Mucosa of stomach (tissue), 1 donor: Measurements from ENCODE around the gene CCNB2.
"Not testable (repeated sequence)": the region's sequence is repeated elsewhere in the genome, so short reads cannot be mapped to it uniquely, and the experiment has no call there.

Experiments used
- H3K27me3 ChIP-seq: one replicate; pipeline ENCODE4 v1.7.0; 2013; ENCODE audit warnings: mild to moderate bottlenecking, low read length; ENCODE audit not compliant: control insufficient read depth, insufficient read depth
- H3K36me3 ChIP-seq: one replicate; pipeline ENCODE4 v1.7.0; 2013; ENCODE audit warnings: low read length; ENCODE audit not compliant: control insufficient read depth, insufficient read depth
- H3K4me1 ChIP-seq: one replicate; pipeline ENCODE4 v1.7.0; 2013; ENCODE audit warnings: mild to moderate bottlenecking, low read length; ENCODE audit not compliant: control insufficient read depth, insufficient read depth
- H3K4me3 ChIP-seq: one replicate; pipeline ENCODE4 v1.7.0; 2013; ENCODE audit warnings: low read length
- H3K9ac ChIP-seq: one replicate; pipeline ENCODE4 v1.7.0; 2013; ENCODE audit warnings: mild to moderate bottlenecking, low read length, moderate library complexity
- H3K9me3 ChIP-seq: one replicate; pipeline ENCODE4 v1.7.0; 2013; ENCODE audit warnings: mild to moderate bottlenecking, low read length, moderate library complexity; ENCODE audit not compliant: control insufficient read depth
- donor health status: Pancreatic carcinoma.

The CCNB2 gene

DNA sequence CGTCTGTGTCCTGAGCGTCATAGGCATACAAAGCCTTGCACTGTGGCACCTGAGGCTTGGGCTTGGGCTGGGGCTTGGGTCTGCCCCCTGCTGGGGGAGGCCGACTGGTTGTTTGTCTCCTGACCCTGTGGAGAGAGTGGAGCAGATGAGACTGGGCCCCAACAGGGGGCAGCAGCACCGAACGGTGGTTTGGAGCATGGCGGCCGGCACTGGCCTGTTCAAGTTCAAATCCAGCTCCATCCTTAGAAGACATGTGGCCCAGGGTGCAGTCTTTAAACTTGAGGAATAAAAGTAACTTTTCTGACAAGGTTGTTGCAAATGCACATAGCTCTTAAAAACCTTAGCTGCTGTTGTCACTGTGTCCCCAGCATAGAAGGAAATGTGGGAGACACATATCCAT, 33.3 kb downstream of the CCNB2 start:
- Histone ChIP-seq H3K9ac (no peak overlapping the region), H3K36me3 (peaks cover 7% of the 10 kb centered on the region)

DNA sequence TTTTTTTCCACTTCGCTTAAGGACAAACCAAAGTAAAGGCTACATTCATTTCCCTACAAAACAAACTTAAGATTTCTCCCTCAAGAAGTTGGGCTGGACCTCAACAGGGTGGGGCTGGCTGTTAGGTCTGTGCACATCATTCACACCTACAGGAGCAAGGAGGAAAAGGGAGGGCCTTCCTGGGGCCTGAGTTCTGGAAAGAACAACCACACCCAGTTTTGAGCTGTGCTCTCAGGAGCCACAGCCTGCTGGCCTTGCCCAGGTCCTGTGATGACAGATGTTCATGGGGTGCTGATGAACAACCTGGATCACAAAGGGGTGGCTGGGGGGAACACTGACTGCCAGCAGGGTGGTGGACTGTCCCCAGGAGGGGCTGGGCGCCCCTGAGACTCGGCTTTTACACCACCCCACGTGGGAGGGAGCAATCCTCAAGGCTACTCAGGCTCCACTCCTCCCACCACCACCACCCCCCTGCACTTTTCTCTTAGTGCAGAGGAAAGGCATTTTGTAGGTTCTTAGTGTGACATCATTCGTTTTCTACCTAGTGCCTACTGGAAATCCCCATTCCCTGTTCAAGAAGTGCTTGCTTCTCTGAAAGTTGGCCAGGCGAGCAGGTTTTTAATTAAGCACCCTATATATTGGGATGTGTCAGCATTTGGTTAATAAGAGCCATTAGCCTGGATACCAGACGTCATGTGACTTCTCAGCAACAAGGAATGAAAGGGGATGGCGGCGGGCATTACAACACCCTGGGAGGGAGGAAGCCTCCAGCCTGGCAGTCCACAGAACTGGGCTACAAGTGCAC, 35.7 kb downstream of the CCNB2 start:
- H3K4me3 ChIP-seq: no peak overlapping the region
- H3K4me1 ChIP-seq: peaks cover 8% of the 10 kb centered on the region
- peaks cover 4% of the 10 kb centered on the region for H3K36me3 ChIP-seq
- no peaks in the 10 kb centered on the region for H3K9me3 ChIP-seq
- H3K27me3 ChIP-seq: no peaks in the 10 kb centered on the region
- no peak overlapping the region for H3K9ac ChIP-seq

More for the DNA sequence above, 33.3 kb downstream of the CCNB2 start:
- Histone ChIP-seq H3K4me3 (no peak overlapping the region), H3K4me1 (peaks cover 8% of the 10 kb centered on the region), H3K9me3 (no peaks in the 10 kb centered on the region), H3K27me3 (no peaks in the 10 kb centered on the region)

DNA sequence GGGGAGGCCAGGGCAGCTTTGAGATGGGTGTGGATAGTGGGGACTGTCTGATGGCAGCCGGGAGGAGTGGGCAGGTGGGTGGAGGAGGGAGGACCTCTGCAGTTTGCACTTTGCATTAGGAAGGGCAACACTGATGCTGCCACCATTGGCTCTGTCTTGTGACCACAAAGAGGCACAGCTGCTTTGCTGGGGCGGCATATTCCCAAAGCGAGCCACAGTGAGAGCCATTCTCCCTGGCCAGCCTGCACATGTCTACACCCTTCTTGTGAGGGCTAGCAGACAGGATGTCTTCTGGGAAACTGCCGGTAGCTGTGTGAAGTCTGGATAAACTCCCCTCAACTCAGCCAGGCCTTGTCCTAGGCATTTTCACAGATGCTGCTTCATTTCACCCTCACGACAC, 38.3 kb downstream of the CCNB2 start:
- Histone ChIP-seq H3K4me3 (no peak overlapping the region), H3K9ac (no peak overlapping the region), H3K36me3 (peaks cover 4% of the 10 kb centered on the region), H3K4me1 (peaks cover 8% of the 10 kb centered on the region), H3K27me3 (no peaks in the 10 kb centered on the region), H3K9me3 (no peaks in the 10 kb centered on the region)

DNA sequence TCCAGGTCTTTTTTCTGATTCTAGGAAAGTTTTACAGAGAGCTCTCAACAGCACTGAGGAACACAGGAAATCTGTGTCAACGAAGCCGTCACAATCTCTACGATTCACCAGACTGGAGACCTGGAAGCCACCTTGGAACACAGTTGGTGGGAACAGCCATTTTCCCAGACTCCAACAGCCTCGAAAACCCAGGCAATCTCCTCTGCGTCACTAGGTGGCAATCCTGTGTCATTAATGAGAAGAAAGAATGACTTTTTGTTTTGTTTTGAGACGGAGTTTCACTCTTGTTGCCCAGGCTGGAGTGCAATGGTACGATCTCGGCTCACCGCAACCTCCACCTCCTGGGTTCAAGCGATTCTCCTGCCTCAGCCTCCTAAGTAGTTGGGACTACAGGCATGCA, 39.6 kb downstream of the CCNB2 start:
- H3K9ac ChIP-seq, H3K36me3 ChIP-seq: not testable (repeated sequence)

GRCh38 chr15:59147666-59148065, 42.7 kb downstream of the CCNB2 start:
- Histone ChIP-seq H3K4me1 (no peaks in the 10 kb centered on the region), H3K4me3 (no peak overlapping the region), H3K27me3 (no peaks in the 10 kb centered on the region), H3K9me3 (no peaks in the 10 kb centered on the region), H3K36me3 (peaks cover 4% of the 10 kb centered on the region), H3K9ac (no peak overlapping the region)

More for the DNA sequence above, 39.6 kb downstream of the CCNB2 start:
- not testable (repeated sequence) for H3K4me3 ChIP-seq, H3K4me1 ChIP-seq, H3K9me3 ChIP-seq, H3K27me3 ChIP-seq

GRCh38 chr15:59148153-59148833, 43.3 kb downstream of the CCNB2 start:
- Histone ChIP-seq H3K36me3 (peaks cover 9% of the 10 kb centered on the region), H3K27me3 (no peaks in the 10 kb centered on the region), H3K9me3 (no peaks in the 10 kb centered on the region), H3K4me1 (no peaks in the 10 kb centered on the region), H3K9ac (no peak overlapping the region), H3K4me3 (no peak overlapping the region)

DNA sequence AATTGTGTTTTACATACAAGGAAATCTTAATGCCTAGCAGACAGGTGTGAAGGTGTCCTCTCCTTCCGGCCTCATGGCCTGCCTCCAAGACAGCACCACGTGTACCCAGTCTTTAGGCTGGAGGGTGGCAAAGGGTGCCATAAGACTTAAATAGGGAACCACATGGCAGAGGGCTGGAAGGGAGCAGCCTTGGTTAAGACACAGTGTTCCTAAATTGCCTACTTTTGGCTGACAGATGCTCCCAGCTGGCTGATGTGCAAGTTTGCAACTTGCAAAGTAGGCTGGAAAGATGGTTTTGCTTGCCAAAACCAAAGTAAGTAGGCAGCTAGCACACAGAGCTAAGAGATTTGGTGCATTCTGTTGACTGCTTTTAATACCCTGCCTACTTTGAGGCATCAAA, 45.2 kb downstream of the CCNB2 start:
- H3K36me3 ChIP-seq: peaks cover 11% of the 10 kb centered on the region
- no peaks in the 10 kb centered on the region for H3K9me3 ChIP-seq

DNA sequence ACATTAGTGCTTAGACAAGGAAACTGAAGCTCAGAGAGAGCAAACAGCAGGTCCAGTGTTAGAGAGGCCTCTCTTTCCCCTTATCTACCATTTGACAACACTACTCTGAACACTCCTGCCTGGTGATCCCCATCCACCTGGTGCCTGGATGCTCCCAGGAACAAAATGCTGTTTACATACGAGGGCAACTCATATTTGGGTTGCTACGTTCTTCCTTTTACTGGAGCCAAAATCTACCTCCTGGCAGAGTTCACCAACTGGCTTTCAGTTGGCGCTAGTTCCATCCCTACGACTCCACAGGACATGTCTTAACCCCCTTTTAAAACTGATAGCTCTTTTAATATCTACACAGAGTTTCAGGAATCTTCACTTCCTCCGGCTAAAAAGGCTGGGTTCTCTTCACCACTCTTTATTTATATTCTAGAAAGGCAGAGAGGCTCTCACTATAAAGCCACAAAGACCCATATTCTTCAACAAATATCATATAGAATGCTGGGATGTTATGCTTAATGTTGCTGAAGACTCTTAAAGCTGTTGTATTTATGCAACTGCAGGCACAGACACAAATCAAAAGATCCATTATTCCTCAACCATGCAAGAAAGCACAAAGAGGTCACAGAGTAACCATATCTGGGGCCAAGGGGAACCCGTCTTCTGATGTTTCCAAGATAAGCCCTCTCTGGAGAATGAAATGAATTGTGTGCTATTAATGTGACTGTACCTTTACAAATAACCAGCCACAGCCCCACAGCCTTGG, 47.9 kb downstream of the CCNB2 start:
- Histone ChIP-seq H3K4me3 (no peak overlapping the region), H3K36me3 (peaks cover 11% of the 10 kb centered on the region), H3K27me3 (no peaks in the 10 kb centered on the region), H3K4me1 (no peaks in the 10 kb centered on the region), H3K9ac (no peak overlapping the region), H3K9me3 (no peaks in the 10 kb centered on the region)

More for the DNA sequence above, 45.2 kb downstream of the CCNB2 start:
- Histone ChIP-seq H3K4me1 (no peaks in the 10 kb centered on the region), H3K27me3 (no peaks in the 10 kb centered on the region), H3K4me3 (no peak overlapping the region), H3K9ac (no peak overlapping the region)

DNA sequence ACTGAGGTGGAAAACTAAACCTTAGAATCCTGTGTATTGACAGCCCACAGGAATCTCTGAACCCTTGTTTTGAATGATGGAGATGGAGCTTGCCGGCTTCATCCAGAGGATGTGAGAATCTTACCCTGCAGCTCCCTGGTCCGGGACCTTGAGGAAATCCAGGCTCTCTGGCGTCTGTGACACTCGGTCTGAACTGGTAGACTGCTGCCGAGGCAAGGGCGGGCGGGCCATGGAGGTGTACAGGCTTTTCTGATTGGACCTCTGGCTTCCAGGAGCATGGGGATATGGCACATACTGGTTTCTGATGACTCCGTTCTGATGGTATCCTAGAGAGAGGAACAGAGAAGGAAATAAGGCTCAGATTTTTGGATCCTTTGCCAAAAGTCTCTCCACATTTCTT, 48.5 kb downstream of the CCNB2 start:
- Histone ChIP-seq H3K36me3 (peaks cover 11% of the 10 kb centered on the region), H3K27me3 (no peaks in the 10 kb centered on the region), H3K4me3 (no peak overlapping the region), H3K9me3 (no peaks in the 10 kb centered on the region), H3K9ac (no peak overlapping the region), H3K4me1 (no peaks in the 10 kb centered on the region)

- H3K9ac ChIP-seq: no peak overlapping the region
- no peaks in the 10 kb centered on the region for H3K27me3 ChIP-seq
- H3K4me1 ChIP-seq: no peaks in the 10 kb centered on the region
- no peaks in the 10 kb centered on the region for H3K9me3 ChIP-seq
- H3K4me3 ChIP-seq: no peak overlapping the region
- H3K36me3 ChIP-seq: peaks cover 11% of the 10 kb centered on the region
These were observed 49.3 kb downstream of the CCNB2 start for GRCh38 chr15:59154243-59154642.

DNA sequence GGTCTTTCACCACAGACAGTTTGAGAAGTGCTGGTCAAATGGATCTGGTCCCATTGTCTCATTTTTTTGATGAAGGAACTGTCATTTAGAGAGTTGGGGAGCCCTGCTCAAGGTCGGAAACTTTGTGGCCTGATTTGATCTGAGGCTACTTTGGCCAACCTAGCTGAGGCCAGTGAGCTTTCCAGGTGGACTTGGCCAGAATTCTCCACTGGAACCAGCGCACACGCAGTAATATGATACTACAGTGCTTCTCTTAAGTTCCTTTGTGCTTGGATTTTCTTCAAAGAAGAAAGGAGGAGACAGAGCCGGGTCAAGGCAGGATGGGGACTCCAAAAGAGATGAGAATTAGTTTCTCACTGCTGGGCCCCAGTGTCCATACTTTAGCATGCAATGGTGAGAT, 50.5 kb downstream of the CCNB2 start:
- H3K27me3 ChIP-seq: no peaks in the 10 kb centered on the region
- no peak overlapping the region for H3K9ac ChIP-seq
- no peak overlapping the region for H3K4me3 ChIP-seq
- no peaks in the 10 kb centered on the region for H3K4me1 ChIP-seq
- peaks cover 11% of the 10 kb centered on the region for H3K36me3 ChIP-seq
- H3K9me3 ChIP-seq: no peaks in the 10 kb centered on the region

- peaks cover 10% of the 10 kb centered on the region for H3K36me3 ChIP-seq
- no peak overlapping the region for H3K9ac ChIP-seq
- no peaks in the 10 kb centered on the region for H3K27me3 ChIP-seq
- no peaks in the 10 kb centered on the region for H3K9me3 ChIP-seq
- no peaks in the 10 kb centered on the region for H3K4me1 ChIP-seq
- H3K4me3 ChIP-seq: no peak overlapping the region
These were observed 52.5 kb downstream of the CCNB2 start for GRCh38 chr15:59157396-59157795.
